Right lobe of liver (tissue), 6 donors: ENCODE results near the gene REG3G. TPM values are rescaled to one million over a fixed set of nuclear protein-coding genes. Genes with fewer than 3 reads are reported as not detected.
A peak's percentile ranks its signal among the peaks of the same experiment; 100 is the strongest.

ENCODE experiments used
- ATAC-seq, 4 donors: fragments of 200-7000 bp; cut with Tn5 transposase; one replicate each; pipeline ENCODE4 v1.9.1; 2020; ENCODE audit warnings: mild to moderate bottlenecking in 4 of 4, moderate library complexity in 4 of 4
- DNase-seq, 3 donors: peaks; one replicate each; pipeline ENCODE4 v3.0.0-alpha.2; 2020
- H3K27ac ChIP-seq, 3 donors: fragments of 200-600 bp; one replicate each; pipeline ENCODE4 v1.8.0; 2022
- H3K27me3 ChIP-seq, 2 donors: fragments of 200-600 bp; one replicate each; pipeline ENCODE4 v1.8.0; 2022
- H3K36me3 ChIP-seq, 4 donors: fragments of 200-600 bp; sonication (generic) in 1 of 4; one replicate each; pipeline versions ENCODE4 v1.5.1 to v1.8.0; 2017 to 2022; ENCODE audit warnings: control low read depth in 1 of 4
- H3K4me1 ChIP-seq, 4 donors: fragments of 200-600 bp; sonication (generic) in 1 of 4; one replicate each; pipeline versions ENCODE4 v1.5.1 to v1.8.0; 2017 to 2022; ENCODE audit warnings: control low read depth in 1 of 4
- H3K4me3 ChIP-seq, 3 donors: fragments of 200-600 bp; one replicate each; pipeline ENCODE4 v1.8.0; 2022
- H3K9me3 ChIP-seq, 4 donors: fragments of 200-600 bp; sonication (generic) in 1 of 4; one replicate each; pipeline versions ENCODE4 v1.5.1 to v1.8.0; 2017 to 2022; ENCODE audit warnings: control low read depth in 1 of 4
- CTCF ChIP-seq, 4 donors: fragments of 200-600 bp in 3 of 4; fragments of 450-650 bp in 1 of 4; IDR thresholded peaks; one replicate each; pipeline versions ENCODE4 v1.5.1 to v1.8.0; 2016 to 2022; ENCODE audit warnings: antibody characterized with exemption in 4 of 4, mild to moderate bottlenecking in 2 of 4
- POLR2A ChIP-seq: fragments of 450-650 bp; IDR thresholded peaks from one replicate; pipeline ENCODE4 v1.6.1; 2017; ENCODE audit warnings: antibody characterized with exemption, mild to moderate bottlenecking
- whole genome bisulfite sequencing: methylation state at CpG from one replicate; pipeline ENCODE4 v1.1.6; 2018; ENCODE audit warnings: low coverage, low lambda C conversion rate; ENCODE audit not compliant: insufficient coverage; ENCODE audit errors: missing lambda C conversion rate; 5-methylcytosine and 5-hydroxymethylcytosine counted together
- intact Hi-C, 2 donors: fragments of 100-400 bp; cut with DNase I; formaldehyde crosslinking; loops; one replicate each; pipeline versions ENCODE4 v1.11.2 to v1.14.1; 2022
- total RNA-seq, 6 experiments: library from RNA; depleted of rRNA in 2 of 6; stranded (reverse); fragments of >200 nt in 2 of 6; fragmentation: NEBNext Ultra II Directional in 3 of 6; extraction: Animal tissue kit (Norgen Biotek cat#: 25700) in 3 of 6; gene quantifications; one replicate each; pipeline versions ENCODE4 v1.1.0 to v1.2.4, GENCODE V29; 2016 to 2023
- donor health status: DM: no; HTN: yes; CAD: no.
- donor health status: DM: no; HTN: no; CAD: no.
- donor health status: DM: no; HTN: no; CAD: no.
- donor health status: DM: no; HTN: yes; CAD: no.
- donor health status: DM: no; HTN: yes; CAD: no.

REG3G gene
- total RNA-seq, 6 experiments from 2014 or later: not detected

- TF ChIP-seq CTCF (IDR thresholded peaks at IDR 0.05): no peak
- no peak for TF ChIP-seq POLR2A
- H3K4me1 ChIP-seq: peaks cover 0 to 4% (median 0%) of the 10 kb centered on the region in 4 donors
- no peak for ATAC-seq
- H3K4me3 ChIP-seq: no peak overlapping the region
- no peaks in the 10 kb centered on the region for H3K36me3 ChIP-seq
- H3K27me3 ChIP-seq: no peaks in the 10 kb centered on the region
- intact Hi-C loops: no loop called here
- no peaks in the 10 kb centered on the region for H3K9me3 ChIP-seq
- H3K27ac ChIP-seq: no peak overlapping the region
- WGBS: 42% methylated on average over 1 of the region's 1 CpG
- no peak for DNase-seq
These were observed 30.7 kb upstream of the REG3G start for GRCh38 chr2:78994789-78995188.

GRCh38 chr2:78999406-78999805 is 26.1 kb upstream of the REG3G start:
- Histone ChIP-seq H3K27ac (no peak overlapping the region), H3K36me3 (no peaks in the 10 kb centered on the region), H3K4me1 (no peaks in the 10 kb centered on the region), H3K4me3 (no peak overlapping the region), H3K9me3 (no peaks in the 10 kb centered on the region), H3K27me3 (no peaks in the 10 kb centered on the region)
- WGBS: 35% methylated on average over 3 of the region's 3 CpGs
- no peak for TF ChIP-seq POLR2A
- TF ChIP-seq CTCF (IDR thresholded peaks at IDR 0.05): peak; percentile 24 to 42 (median 34)
- intact Hi-C loops: no loop called here
- ATAC-seq (peak in 1 of 4 donors; percentile 52), DNase-seq (no peak)

- DNase-seq: no peak
- Histone ChIP-seq H3K27me3 (no peaks in the 10 kb centered on the region), H3K27ac (no peak overlapping the region), H3K4me1 (no peaks in the 10 kb centered on the region), H3K4me3 (no peak overlapping the region), H3K36me3 (no peaks in the 10 kb centered on the region), H3K9me3 (no peaks in the 10 kb centered on the region)
- WGBS: 36% methylated on average over 3 of the region's 4 CpGs
- intact Hi-C loops: no loop called here
- ATAC-seq: peak in 1 of 4 donors; percentile 22
- no peak for TF ChIP-seq POLR2A
- TF ChIP-seq CTCF (IDR thresholded peaks at IDR 0.05): no peak
These were observed 25.4 kb upstream of the REG3G start for GRCh38 chr2:79000008-79000576.

- no peaks in the 10 kb centered on the region for H3K9me3 ChIP-seq
- no peaks in the 10 kb centered on the region for H3K36me3 ChIP-seq
- H3K27me3 ChIP-seq: no peaks in the 10 kb centered on the region
- no peak overlapping the region for H3K27ac ChIP-seq
- ATAC-seq: no peak
- no peaks in the 10 kb centered on the region for H3K4me1 ChIP-seq
- whole genome bisulfite sequencing: 43% methylated on average over 1 of the region's 1 CpG
- TF ChIP-seq POLR2A: no peak
- no peak for TF ChIP-seq CTCF (IDR thresholded peaks at IDR 0.05)
- no peak overlapping the region for H3K4me3 ChIP-seq
- intact Hi-C loops: no loop called here
- DNase-seq: no peak
These were observed 24.2 kb upstream of the REG3G start for GRCh38 chr2:79001285-79001684.

- intact Hi-C loops: no loop called here
- Histone ChIP-seq H3K9me3 (no peaks in the 10 kb centered on the region), H3K4me1 (no peaks in the 10 kb centered on the region), H3K27ac (no peak overlapping the region), H3K27me3 (no peaks in the 10 kb centered on the region), H3K4me3 (no peak overlapping the region), H3K36me3 (no peaks in the 10 kb centered on the region)
- 32% methylated on average over 5 of the region's 5 CpGs for WGBS
- ATAC-seq: no peak
- no peak for DNase-seq
- TF ChIP-seq CTCF (IDR thresholded peaks at IDR 0.05): no peak
These were observed 20.8 kb upstream of the REG3G start for GRCh38 chr2:79004680-79005079.
